Body of pancreas (tissue), 4 donors: ENCODE data around the gene ST7L.

Experiments
- POLR2A ChIP-seq, 3 donors: fragments of 450-650 bp; IDR thresholded peaks; one replicate each; pipeline ENCODE4 v1.6.1; 2016; ENCODE audit warnings: antibody characterized with exemption in 3 of 3, mild to moderate bottlenecking in 2 of 3
- TF ChIP-seq, protein P1 (sequence below), 7 experiments: fragments of 450-650 bp in 4 of 7; fragments of 200-600 bp in 3 of 7; sonication (generic) in 3 of 7; IDR thresholded peaks; one replicate each; pipeline ENCODE4 v1.5.1; 2016 to 2019; ENCODE audit warnings: antibody characterized with exemption in 7 of 7

GRCh38 chr1:112529301-112529700 lies 89.6 kb downstream of the ST7L start:
- TF ChIP-seq, protein P1, sequence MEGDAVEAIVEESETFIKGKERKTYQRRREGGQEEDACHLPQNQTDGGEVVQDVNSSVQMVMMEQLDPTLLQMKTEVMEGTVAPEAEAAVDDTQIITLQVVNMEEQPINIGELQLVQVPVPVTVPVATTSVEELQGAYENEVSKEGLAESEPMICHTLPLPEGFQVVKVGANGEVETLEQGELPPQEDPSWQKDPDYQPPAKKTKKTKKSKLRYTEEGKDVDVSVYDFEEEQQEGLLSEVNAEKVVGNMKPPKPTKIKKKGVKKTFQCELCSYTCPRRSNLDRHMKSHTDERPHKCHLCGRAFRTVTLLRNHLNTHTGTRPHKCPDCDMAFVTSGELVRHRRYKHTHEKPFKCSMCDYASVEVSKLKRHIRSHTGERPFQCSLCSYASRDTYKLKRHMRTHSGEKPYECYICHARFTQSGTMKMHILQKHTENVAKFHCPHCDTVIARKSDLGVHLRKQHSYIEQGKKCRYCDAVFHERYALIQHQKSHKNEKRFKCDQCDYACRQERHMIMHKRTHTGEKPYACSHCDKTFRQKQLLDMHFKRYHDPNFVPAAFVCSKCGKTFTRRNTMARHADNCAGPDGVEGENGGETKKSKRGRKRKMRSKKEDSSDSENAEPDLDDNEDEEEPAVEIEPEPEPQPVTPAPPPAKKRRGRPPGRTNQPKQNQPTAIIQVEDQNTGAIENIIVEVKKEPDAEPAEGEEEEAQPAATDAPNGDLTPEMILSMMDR (IDR thresholded peaks at IDR 0.05), result no peak
- TF ChIP-seq POLR2A (IDR thresholded peaks at IDR 0.05), result no peak
